Left cardiac atrium (tissue), 4 donors: Measurements from ENCODE around the gene CRYBA1. TPM values are rescaled to one million over a fixed set of nuclear protein-coding genes. Genes with fewer than 3 reads are reported as not detected.
"Not testable (repeated sequence)": the region's sequence is repeated elsewhere in the genome, so short reads cannot be mapped to it uniquely, and the experiment has no call there.

Experiments
- ATAC-seq, 2 donors: fragments of 200-7000 bp; cut with Tn5 transposase; one replicate each; pipeline ENCODE4 v1.9.1; 2020; ENCODE audit warnings: mild to moderate bottlenecking in 2 of 2, moderate library complexity in 2 of 2
- DNase-seq: peaks from one replicate; pipeline ENCODE4 v3.0.0-alpha.2; 2020
- intact Hi-C, 2 donors: fragments of 100-400 bp; cut with DNase I; formaldehyde crosslinking; loops; one replicate each; pipeline versions ENCODE4 v1.14.1 to v1.15.1; 2022 to 2023
- total RNA-seq, 2 donors: library from RNA; stranded (reverse); fragmentation: NEBNext Ultra II Directional; extraction: Animal tissue kit (Norgen Biotek cat#: 25700); gene quantifications; one replicate each; pipeline ENCODE4 v1.2.1, GENCODE V29; 2021
- donor health status: DM: no; HTN: yes; CAD: no.
- donor health status: DM: no; HTN: yes; CAD: no; lungs with severe emphysema.
- donor health status: DM: yes; HTN: yes; CAD: no.
- donor health status: Dilated cardiomyopathy.

CRYBA1 gene
- total RNA-seq, 2 donors from 2014 or later, result not detected

- DNase-seq (no peak), ATAC-seq (peak; percentile 60 to 66)
- intact Hi-C loops, result no loop called here
Measured at GRCh38 chr17:29256735-29257466, 10.2 kb downstream of the CRYBA1 start.

GRCh38 chr17:29257756-29258155 is 11.1 kb downstream of the CRYBA1 start:
- no peak for ATAC-seq
- DNase-seq, result no peak
- intact Hi-C loops, result no loop called here

- no peak for ATAC-seq
- intact Hi-C loops, result no loop called here
- no peak for DNase-seq
Measured at GRCh38 chr17:29263916-29264315, 17.3 kb downstream of the CRYBA1 start.

GRCh38 chr17:29271980-29272379 is 25.3 kb downstream of the CRYBA1 start:
- DNase-seq, ATAC-seq, intact Hi-C loops: not testable (repeated sequence)

- intact Hi-C loops, result no loop called here
- no peak for DNase-seq
- no peak for ATAC-seq
Measured at GRCh38 chr17:29273924-29274323, 27.3 kb downstream of the CRYBA1 start.

GRCh38 chr17:29278692-29279091 is 32.0 kb downstream of the CRYBA1 start:
- intact Hi-C loops, result no loop called here
- DNase-seq, result no peak
- ATAC-seq, result no peak

GRCh38 chr17:29279397-29280070 is 32.9 kb downstream of the CRYBA1 start:
- no peak for ATAC-seq
- no peak for DNase-seq
- intact Hi-C loops, result no loop called here

GRCh38 chr17:29283496-29283895 is 36.8 kb downstream of the CRYBA1 start:
- intact Hi-C loops, result no loop called here

GRCh38 chr17:29283961-29284360 is 37.3 kb downstream of the CRYBA1 start:
- ATAC-seq (no peak), DNase-seq (no peak)
- intact Hi-C loops, result no loop called here

More at GRCh38 chr17:29283496-29283895, 36.8 kb downstream of the CRYBA1 start:
- DNase-seq, result no peak
- ATAC-seq, result no peak

GRCh38 chr17:29289852-29290251 is 43.2 kb downstream of the CRYBA1 start:
- intact Hi-C loops, result loop anchor here in 1 of 2 donors (5.0 kb wide), 1 partner anchor 143 kb away; no protein-coding TSS in a partner anchor
- ATAC-seq (no peak), DNase-seq (no peak)

GRCh38 chr17:29291163-29291752 is 44.6 kb downstream of the CRYBA1 start:
- DNase-seq (no peak), ATAC-seq (no peak)
- intact Hi-C loops, result loop anchor here in 1 of 2 donors (5.0 kb wide), 1 partner anchor 144 kb away; no protein-coding TSS in a partner anchor

- intact Hi-C loops, result loop anchor here in 1 of 2 donors (5.0 kb wide), 1 partner anchor 145 kb away; no protein-coding TSS in a partner anchor
- ATAC-seq (peak; percentile 5 to 34), DNase-seq (peak; percentile 79)
Measured at GRCh38 chr17:29292071-29292991, 45.7 kb downstream of the CRYBA1 start.

- intact Hi-C loops, result loop anchor here in 1 of 2 donors (5.0 kb wide), 1 partner anchor 146 kb away; no protein-coding TSS in a partner anchor
- DNase-seq (peak; percentile 78), ATAC-seq (peak; percentile 45 to 48)
Measured at GRCh38 chr17:29292992-29293889, 46.6 kb downstream of the CRYBA1 start.

- intact Hi-C loops, result loop anchor here in 1 of 2 donors (5.0 kb wide), 1 partner anchor 147 kb away; no protein-coding TSS in a partner anchor
- peak; percentile 99 for DNase-seq
Measured at GRCh38 chr17:29293890-29294579, 47.4 kb downstream of the CRYBA1 start, which contains the start of gene NUFIP2. NUFIP2 (minus strand) TSS chr17:29294148; CDS start chr17:29294059, 89 bp downstream.

GRCh38 chr17:29294580-29294900 is 47.9 kb downstream of the CRYBA1 start:
- no peak for DNase-seq
- ATAC-seq, result no peak
- intact Hi-C loops, result loop anchor here in 1 of 2 donors (5.0 kb wide), 1 partner anchor 147 kb away; no protein-coding TSS in a partner anchor

More at GRCh38 chr17:29293890-29294579, 47.4 kb downstream of the CRYBA1 start, which contains the start of gene NUFIP2:
- peak; percentile 95 to 96 for ATAC-seq

- no peak for ATAC-seq
Measured at GRCh38 chr17:29295420-29295819, 48.8 kb downstream of the CRYBA1 start.

GRCh38 chr17:29299031-29299430 is 52.4 kb downstream of the CRYBA1 start:
- ATAC-seq (no peak), DNase-seq (no peak)
- intact Hi-C loops, result no loop called here

More at GRCh38 chr17:29295420-29295819, 48.8 kb downstream of the CRYBA1 start:
- intact Hi-C loops, result no loop called here
- DNase-seq, result no peak
